Endometrial microvascular endothelial cells (primary cell): ENCODE data around the gene IRX6. TPM values are rescaled to one million over a fixed set of nuclear protein-coding genes. Genes with fewer than 3 reads are reported as not detected.

ENCODE experiments used
- in situ Hi-C: cut with HindIII; loops from 2 replicates; pipeline ENCODE4 v1.10.0; 2017; ENCODE audit warnings: low sequenced_read_pairs, low pct_unique_long_range_greater_than_20kb; ENCODE audit errors: inconsistent ontology term
- total RNA-seq: library from RNA; depleted of rRNA; stranded (reverse); fragments of >200 nt; gene quantifications from one replicate; pipeline ENCODE4 v1.2.3, GENCODE V29; 2015; ENCODE audit errors: inconsistent ontology term

IRX6 gene
- not detected for total RNA-seq

- in situ Hi-C loops: no loop called here
Observed at GRCh38 chr16:55323637-55324271, at the start of gene IRX6. Gene IRX6 (plus strand): TSS chr16:55324203. CDS start chr16:55325092, 889 bp downstream.

- in situ Hi-C loops: no loop called here
Observed at GRCh38 chr16:55274391-55274790, 49.6 kb upstream of the IRX6 start.

GRCh38 chr16:55275167-55275566 lies 48.8 kb upstream of the IRX6 start:
- in situ Hi-C loops: no loop called here

- in situ Hi-C loops: no loop called here
Observed at GRCh38 chr16:55275869-55276268, 48.1 kb upstream of the IRX6 start.

- in situ Hi-C loops: no loop called here
Observed at GRCh38 chr16:55277536-55277935, 46.5 kb upstream of the IRX6 start.

- in situ Hi-C loops: no loop called here
Observed at GRCh38 chr16:55279598-55279997, 44.4 kb upstream of the IRX6 start.

GRCh38 chr16:55280587-55280986 lies 43.4 kb upstream of the IRX6 start:
- in situ Hi-C loops: no loop called here

GRCh38 chr16:55282441-55282840 lies 41.6 kb upstream of the IRX6 start:
- in situ Hi-C loops: no loop called here

- in situ Hi-C loops: no loop called here
Observed at GRCh38 chr16:55283812-55284717, 39.9 kb upstream of the IRX6 start.

- in situ Hi-C loops: no loop called here
Observed at GRCh38 chr16:55284718-55285099, 39.3 kb upstream of the IRX6 start.

- in situ Hi-C loops: no loop called here
Observed at GRCh38 chr16:55285586-55285985, 38.4 kb upstream of the IRX6 start.

- in situ Hi-C loops: no loop called here
Observed at GRCh38 chr16:55289353-55289752, 34.6 kb upstream of the IRX6 start.

GRCh38 chr16:55291847-55292246 lies 32.2 kb upstream of the IRX6 start:
- in situ Hi-C loops: no loop called here

- in situ Hi-C loops: no loop called here
Observed at GRCh38 chr16:55292491-55292890, 31.5 kb upstream of the IRX6 start.

GRCh38 chr16:55294129-55294528 lies 29.9 kb upstream of the IRX6 start:
- in situ Hi-C loops: no loop called here

- in situ Hi-C loops: no loop called here
Observed at GRCh38 chr16:55294931-55295342, 29.1 kb upstream of the IRX6 start.

- in situ Hi-C loops: no loop called here
Observed at GRCh38 chr16:55297062-55297909, 26.7 kb upstream of the IRX6 start.

- in situ Hi-C loops: no loop called here
Observed at GRCh38 chr16:55297910-55298479, 26.0 kb upstream of the IRX6 start.

GRCh38 chr16:55301385-55302008 lies 22.5 kb upstream of the IRX6 start:
- in situ Hi-C loops: no loop called here
